IPS-18a (cell line): ENCODE measurements around the gene ZNF608.

Experiments used
- H3K27ac ChIP-seq: one replicate; pipeline ENCODE4 v1.5.1; 2013; ENCODE audit warnings: low read length
- H3K27me3 ChIP-seq: one replicate; pipeline ENCODE4 v1.6.1; 2013; ENCODE audit warnings: mild to moderate bottlenecking, low read length; ENCODE audit not compliant: control insufficient read depth, insufficient read depth
- H3K36me3 ChIP-seq: one replicate; pipeline ENCODE4 v1.6.1; 2013; ENCODE audit warnings: low read depth, low read length; ENCODE audit not compliant: control insufficient read depth
- H3K4me1 ChIP-seq: one replicate; pipeline ENCODE4 v1.6.1; 2013; ENCODE audit warnings: low read depth, low read length; ENCODE audit not compliant: control insufficient read depth
- H3K4me3 ChIP-seq: one replicate; pipeline ENCODE4 v1.5.1; 2013; ENCODE audit warnings: low read length
- H3K9ac ChIP-seq: one replicate; pipeline ENCODE4 v1.6.1; 2013; ENCODE audit warnings: mild to moderate bottlenecking, low read length, moderate library complexity
- H3K9me3 ChIP-seq: one replicate; pipeline ENCODE4 v1.6.1; 2013; ENCODE audit warnings: low read depth, low read length; ENCODE audit not compliant: control insufficient read depth

The ZNF608 gene

GRCh38 chr5:124697501-124697900 lies 48.9 kb downstream of the ZNF608 start:
- H3K9me3 ChIP-seq, result no peaks in the 10 kb centered on the region
- peaks cover 58% of the 10 kb centered on the region for H3K4me1 ChIP-seq
- no peaks in the 10 kb centered on the region for H3K27me3 ChIP-seq
- no peak overlapping the region for H3K27ac ChIP-seq
- no peak overlapping the region for H3K9ac ChIP-seq
- H3K4me3 ChIP-seq, result no peak overlapping the region
- H3K36me3 ChIP-seq, result no peaks in the 10 kb centered on the region

- peaks cover 52% of the 10 kb centered on the region for H3K4me1 ChIP-seq
- no peak overlapping the region for H3K9ac ChIP-seq
- H3K9me3 ChIP-seq, result no peaks in the 10 kb centered on the region
- H3K36me3 ChIP-seq, result no peaks in the 10 kb centered on the region
- no peaks in the 10 kb centered on the region for H3K27me3 ChIP-seq
- H3K4me3 ChIP-seq, result no peak overlapping the region
- no peak overlapping the region for H3K27ac ChIP-seq
These were observed 49.5 kb downstream of the ZNF608 start for GRCh38 chr5:124696898-124697297.
